PFSK-1 (cell line): ENCODE results near the gene HMCN2.

Experiments
- POLR2AphosphoS5 ChIP-seq: IDR thresholded peaks from 2 replicates; pipeline ENCODE4 v1.6.1; 2012; ENCODE audit warnings: low read depth, mild to moderate bottlenecking, control low read depth, low read length, moderate library complexity
- TF ChIP-seq, protein P1 (sequence below), 2 experiments: IDR thresholded peaks; 2 replicates each; pipeline versions ENCODE4 v1.6.1 to v1.8.0; 2011 to 2012; ENCODE audit warnings: low read depth in 2 of 2, low read length in 2 of 2, control low read depth in 1 of 2, inconsistent platforms in 1 of 2, mild to moderate bottlenecking in 1 of 2, moderate library complexity in 1 of 2; ENCODE audit not compliant: insufficient read depth in 1 of 2

DNA sequence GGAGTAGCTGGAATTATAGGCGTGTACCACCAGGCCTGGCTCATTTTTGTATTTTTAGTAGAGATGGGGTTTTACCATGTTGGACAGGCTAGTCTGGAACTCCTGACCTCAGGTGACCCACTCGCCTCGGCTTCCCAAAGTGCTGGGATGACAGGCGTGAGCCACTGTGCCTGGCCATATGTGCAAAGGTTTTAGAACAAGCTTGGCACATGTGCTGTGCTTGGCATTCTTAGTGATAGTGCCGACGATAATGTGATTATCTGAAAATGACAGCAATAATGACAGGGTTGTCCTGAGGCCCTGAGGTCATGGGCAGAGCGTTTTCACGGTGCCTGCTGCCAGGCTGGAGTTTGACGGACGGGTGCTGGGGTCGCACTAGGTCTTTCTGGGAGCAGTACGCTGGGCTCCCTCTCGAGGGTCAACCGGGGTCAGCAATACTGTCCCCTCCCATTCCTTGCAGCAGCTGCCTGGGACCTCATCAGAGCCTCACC, 42.6 kb downstream of the HMCN2 start:
- no peak for TF ChIP-seq POLR2AphosphoS5
- TF ChIP-seq, protein P1, sequence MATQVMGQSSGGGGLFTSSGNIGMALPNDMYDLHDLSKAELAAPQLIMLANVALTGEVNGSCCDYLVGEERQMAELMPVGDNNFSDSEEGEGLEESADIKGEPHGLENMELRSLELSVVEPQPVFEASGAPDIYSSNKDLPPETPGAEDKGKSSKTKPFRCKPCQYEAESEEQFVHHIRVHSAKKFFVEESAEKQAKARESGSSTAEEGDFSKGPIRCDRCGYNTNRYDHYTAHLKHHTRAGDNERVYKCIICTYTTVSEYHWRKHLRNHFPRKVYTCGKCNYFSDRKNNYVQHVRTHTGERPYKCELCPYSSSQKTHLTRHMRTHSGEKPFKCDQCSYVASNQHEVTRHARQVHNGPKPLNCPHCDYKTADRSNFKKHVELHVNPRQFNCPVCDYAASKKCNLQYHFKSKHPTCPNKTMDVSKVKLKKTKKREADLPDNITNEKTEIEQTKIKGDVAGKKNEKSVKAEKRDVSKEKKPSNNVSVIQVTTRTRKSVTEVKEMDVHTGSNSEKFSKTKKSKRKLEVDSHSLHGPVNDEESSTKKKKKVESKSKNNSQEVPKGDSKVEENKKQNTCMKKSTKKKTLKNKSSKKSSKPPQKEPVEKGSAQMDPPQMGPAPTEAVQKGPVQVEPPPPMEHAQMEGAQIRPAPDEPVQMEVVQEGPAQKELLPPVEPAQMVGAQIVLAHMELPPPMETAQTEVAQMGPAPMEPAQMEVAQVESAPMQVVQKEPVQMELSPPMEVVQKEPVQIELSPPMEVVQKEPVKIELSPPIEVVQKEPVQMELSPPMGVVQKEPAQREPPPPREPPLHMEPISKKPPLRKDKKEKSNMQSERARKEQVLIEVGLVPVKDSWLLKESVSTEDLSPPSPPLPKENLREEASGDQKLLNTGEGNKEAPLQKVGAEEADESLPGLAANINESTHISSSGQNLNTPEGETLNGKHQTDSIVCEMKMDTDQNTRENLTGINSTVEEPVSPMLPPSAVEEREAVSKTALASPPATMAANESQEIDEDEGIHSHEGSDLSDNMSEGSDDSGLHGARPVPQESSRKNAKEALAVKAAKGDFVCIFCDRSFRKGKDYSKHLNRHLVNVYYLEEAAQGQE (IDR thresholded peaks at IDR 0.05; ENCODE audit: insufficient read depth in 1 of 2, low read depth in 2 of 2, low read length in 2 of 2), result no peak
